ENCODE results near the gene ZBTB37.
"Not testable (repeated sequence)": the region's sequence is repeated elsewhere in the genome, so short reads cannot be mapped to it uniquely, and the experiment has no call there.

Gene ZBTB37

GRCh38 chr1:173832748-173833147 lies 35.4 kb upstream of the ZBTB37 start:
- TF ChIP-seq CTCF (IDR thresholded peaks at IDR 0.05; ENCODE audit: low read depth, low read length), result no peak
- DNase-seq (ENCODE audit: extremely low read depth, low read depth), result no peak

GRCh38 chr1:173852105-173852504 lies 16.1 kb upstream of the ZBTB37 start:
- TF ChIP-seq CTCF (IDR thresholded peaks at IDR 0.05; ENCODE audit: low read depth, low read length), result no peak

GRCh38 chr1:173853074-173853473 lies 15.1 kb upstream of the ZBTB37 start:
- no peak for DNase-seq (ENCODE audit: extremely low read depth, low read depth)
- no peak for TF ChIP-seq CTCF (IDR thresholded peaks at IDR 0.05; ENCODE audit: low read depth, low read length)

More at GRCh38 chr1:173852105-173852504, 16.1 kb upstream of the ZBTB37 start:
- DNase-seq (ENCODE audit: extremely low read depth, low read depth), result no peak

GRCh38 chr1:173856014-173856413 lies 12.2 kb upstream of the ZBTB37 start:
- no peak for DNase-seq (ENCODE audit: extremely low read depth, low read depth)
- no peak for TF ChIP-seq CTCF (IDR thresholded peaks at IDR 0.05; ENCODE audit: low read depth, low read length)

- no peak for DNase-seq (ENCODE audit: extremely low read depth, low read depth)
- TF ChIP-seq CTCF (IDR thresholded peaks at IDR 0.05; ENCODE audit: low read depth, low read length), result no peak
These were observed 11.3 kb upstream of the ZBTB37 start for GRCh38 chr1:173856903-173857302.

GRCh38 chr1:173857363-173857917 lies 10.7 kb upstream of the ZBTB37 start:
- no peak for DNase-seq (ENCODE audit: extremely low read depth, low read depth)
- TF ChIP-seq CTCF (IDR thresholded peaks at IDR 0.05; ENCODE audit: low read depth, low read length), result no peak

- not testable (repeated sequence) for DNase-seq (ENCODE audit: extremely low read depth, low read depth)
These were observed 8.6 kb upstream of the ZBTB37 start for GRCh38 chr1:173859547-173859946.

- no peak for TF ChIP-seq CTCF (IDR thresholded peaks at IDR 0.05; ENCODE audit: low read depth, low read length)
- no peak for DNase-seq (ENCODE audit: extremely low read depth, low read depth)
These were observed 8.1 kb upstream of the ZBTB37 start for GRCh38 chr1:173860065-173860464.
